Stimulated activated CD8-positive, alpha-beta memory T cell treated with anti-CD3 and anti-CD28 coated beads, Interleukin-15, amount 100 ng/mL, for 1 hour (primary cell): ENCODE data around the gene CFAP73.
"Not testable (repeated sequence)": the region's sequence is repeated elsewhere in the genome, so short reads cannot be mapped to it uniquely, and the experiment has no call there.

Experiments
- DNase-seq: peaks from one replicate; pipeline ENCODE4 v3.0.0-alpha.2; 2020; ENCODE audit warnings: low read depth

CFAP73 gene

DNA sequence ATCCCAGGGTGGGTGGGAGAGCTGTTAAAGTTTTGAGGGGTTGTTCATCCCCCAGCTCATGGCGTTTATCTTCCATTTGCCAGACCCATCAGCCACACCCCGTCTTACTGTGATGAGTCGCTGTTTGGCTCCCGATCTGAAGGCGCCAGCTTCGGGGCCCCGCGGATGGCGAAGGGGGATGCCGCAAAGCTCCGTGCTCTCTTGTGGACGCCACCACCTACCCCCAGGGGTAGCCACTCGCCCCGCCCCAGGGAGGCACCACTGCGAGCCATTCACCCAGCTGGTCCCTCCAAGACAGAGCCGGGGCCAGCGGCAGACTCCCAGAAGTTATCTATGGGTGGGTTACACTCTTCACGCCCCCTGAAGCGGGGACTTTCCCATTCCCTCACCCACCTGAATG is 41.7 kb downstream of the CFAP73 start:
- no peak for DNase-seq

GRCh38 chr12:113194971-113195391 is 45.5 kb downstream of the CFAP73 start:
- no peak for DNase-seq

DNA sequence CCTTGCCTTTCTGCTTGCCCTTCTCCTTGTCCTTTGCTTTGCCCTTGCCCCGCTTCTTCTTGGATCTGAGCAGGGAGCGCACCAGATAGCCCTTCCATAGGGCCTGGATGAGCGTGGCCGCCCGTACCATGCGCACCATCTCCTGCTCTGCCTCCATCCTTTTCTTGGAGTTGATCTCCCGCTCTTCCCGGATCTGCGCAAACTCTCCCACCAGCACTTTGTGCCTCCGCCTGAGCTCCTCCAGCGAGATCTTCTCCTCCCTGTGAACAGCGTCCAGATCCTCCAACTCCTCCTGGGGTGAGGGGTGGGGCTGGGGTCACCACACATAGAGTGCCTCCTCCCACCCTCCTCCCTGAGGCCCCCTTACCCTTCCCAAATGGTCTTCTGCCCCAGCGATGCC is 46.1 kb downstream of the CFAP73 start:
- no peak for DNase-seq

- no peak for DNase-seq
Observed at GRCh38 chr12:113196582-113196981, 47.1 kb downstream of the CFAP73 start.

DNA sequence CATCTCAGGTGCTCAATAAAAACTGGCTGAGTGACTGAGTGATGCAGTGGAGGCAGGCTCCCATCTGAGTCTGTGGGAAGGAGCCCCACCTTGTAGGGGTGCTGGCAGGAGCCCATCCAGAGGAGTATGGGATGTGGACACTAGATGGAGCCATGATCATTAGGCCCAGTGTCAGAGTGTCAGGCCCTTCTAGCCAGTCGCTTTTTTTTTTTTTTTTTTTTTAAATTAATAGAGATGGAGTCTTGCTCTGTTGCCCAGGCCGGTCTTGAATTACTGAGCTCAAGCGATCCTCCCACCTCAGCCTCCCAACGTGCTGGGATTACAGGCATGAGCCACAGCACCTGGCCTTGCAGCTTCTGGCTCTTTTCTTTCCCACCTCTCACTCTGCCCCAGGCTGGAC is 47.5 kb downstream of the CFAP73 start:
- peak; percentile 29 for DNase-seq

DNA sequence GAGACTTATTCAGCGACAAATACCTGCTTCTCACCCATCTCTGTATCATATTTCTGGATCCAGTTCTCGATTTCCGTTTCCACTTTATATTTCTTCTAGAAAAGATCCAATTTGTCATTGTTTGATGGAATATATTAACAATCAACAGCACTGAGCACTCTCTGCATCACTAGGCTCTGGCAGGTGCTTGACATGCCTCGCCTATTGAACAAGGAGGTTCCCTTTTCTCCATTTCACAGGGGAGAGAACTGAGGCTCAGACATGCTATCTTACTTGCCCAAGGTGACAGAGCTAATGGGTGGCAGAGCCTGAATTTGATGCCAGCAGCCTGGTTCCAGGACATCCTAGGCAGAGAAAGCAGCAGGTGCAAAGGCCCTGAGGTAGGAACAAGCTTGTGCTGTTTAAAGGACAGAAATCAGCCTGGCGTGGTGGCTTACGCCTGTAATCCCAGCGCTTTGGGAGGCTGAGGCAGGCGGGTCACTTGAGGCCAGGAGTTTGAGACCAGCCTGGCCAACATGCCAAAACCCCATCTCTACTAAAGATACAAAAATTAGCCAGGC is 48.1 kb downstream of the CFAP73 start:
- DNase-seq: no peak

DNA sequence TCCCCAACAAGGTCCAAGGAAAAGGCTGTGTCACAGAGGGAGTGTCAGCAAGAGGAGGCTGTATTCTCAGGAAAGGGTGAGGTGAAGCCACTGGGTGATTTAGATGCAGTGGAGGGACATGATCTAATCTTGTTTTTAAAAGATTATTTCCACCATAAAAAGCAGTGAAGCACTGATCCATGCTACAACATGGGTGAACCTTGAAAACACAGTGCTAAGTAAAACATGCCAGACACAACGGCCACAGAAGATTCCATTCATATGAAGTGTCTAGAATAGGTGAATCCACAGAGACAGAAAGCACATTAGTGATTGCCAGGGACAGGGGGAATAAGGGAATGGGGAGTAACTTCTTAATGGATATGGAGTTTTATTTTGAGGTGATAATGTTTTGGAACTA is 48.8 kb downstream of the CFAP73 start:
- no peak for DNase-seq

DNA sequence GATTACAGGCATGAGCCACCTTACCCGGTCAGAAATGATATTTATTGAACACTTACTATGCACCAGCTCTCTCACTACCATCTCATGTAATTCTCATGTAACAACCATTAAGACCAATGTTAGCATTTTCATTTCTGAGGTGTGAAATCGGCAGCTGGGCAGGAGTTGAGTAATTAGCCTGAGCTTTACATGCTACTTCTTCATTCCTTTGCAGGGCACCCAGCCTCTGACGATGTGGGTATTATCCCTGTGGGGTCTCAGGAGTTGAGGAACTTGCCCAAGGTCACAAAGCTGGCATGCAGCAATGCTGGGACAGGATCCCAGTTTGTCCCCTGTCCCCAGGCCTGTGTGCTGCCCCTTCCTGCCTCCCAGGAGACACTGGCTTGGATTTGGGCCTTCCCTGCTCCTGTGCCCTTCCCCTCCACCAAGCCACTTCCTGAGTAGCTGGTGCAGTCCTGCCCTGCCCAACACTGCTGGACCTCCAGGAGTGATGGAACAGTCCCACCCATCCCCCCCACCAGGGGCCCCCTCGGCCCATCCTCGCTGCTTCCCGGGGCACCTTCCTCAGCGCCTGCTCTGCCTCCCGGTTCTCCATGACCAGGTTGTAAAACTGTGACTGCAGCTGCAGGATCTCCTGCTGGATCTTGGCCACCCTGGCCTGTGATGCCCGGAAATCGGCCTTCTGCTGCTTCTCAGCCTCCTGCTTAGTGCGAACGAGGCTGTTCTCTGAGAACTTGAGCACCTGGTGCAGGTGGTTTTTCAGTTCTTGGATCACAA is 50.7 kb downstream of the CFAP73 start:
- DNase-seq: no peak

- DNase-seq: no peak
Observed at GRCh38 chr12:113201187-113202177, 52.0 kb downstream of the CFAP73 start.

DNA sequence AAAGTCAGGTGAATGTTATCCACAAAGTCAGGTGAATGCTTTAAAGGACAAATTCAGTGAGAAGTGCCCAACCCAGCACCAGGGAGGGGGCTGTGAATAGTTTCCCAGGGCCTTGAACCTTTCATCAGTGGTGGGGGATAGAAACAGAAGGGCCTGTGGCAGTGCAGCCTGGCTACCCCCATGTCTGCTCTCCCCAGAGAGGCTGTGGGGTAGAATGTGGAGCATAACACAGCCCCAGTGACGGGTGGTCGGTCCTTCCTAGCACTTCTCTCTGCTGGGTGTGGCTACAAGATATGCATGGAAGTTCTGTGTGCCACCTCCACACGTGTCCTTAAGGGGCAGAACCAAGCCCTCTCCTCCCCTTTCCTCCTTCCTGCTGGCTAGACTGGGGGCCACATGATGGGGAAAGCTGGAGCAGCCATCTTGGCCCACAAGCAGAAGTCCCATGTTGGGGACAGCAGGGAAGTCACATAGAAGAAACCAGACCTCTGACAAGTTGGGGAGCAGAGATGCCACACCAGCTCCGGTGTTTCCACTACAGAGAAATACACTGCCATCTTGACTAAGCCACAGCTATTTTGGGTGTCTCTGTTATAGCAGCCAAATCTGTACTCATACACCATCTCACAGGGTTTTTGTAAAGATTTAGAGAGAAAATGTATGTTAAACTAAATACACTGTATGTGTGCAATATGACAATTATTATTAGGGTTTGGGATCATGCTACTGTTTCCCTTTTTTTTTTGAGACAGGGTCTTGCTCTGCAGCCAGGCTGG is 53.0 kb downstream of the CFAP73 start:
- no peak for DNase-seq

GRCh38 chr12:113203852-113204760 is 54.6 kb downstream of the CFAP73 start:
- DNase-seq: no peak

DNA sequence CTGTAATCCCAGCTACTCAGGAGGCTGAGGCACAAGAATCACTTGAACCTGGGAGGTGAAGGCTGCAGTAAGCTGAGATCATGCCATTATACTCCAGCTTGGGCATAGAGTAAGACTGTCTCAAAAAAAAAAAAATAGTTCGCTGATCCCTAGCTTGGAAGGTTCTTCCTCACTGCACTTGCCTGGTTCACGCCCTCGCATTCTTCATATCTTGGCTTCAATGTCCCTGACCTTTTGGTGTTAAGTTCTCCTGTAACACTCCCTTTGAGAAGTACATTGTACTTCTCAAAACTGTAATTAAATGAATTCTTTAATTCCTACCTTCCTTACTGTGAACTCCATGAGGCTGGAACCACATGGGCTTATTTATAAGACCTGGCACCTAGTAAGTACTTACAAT is 55.3 kb downstream of the CFAP73 start:
- no peak for DNase-seq

DNA sequence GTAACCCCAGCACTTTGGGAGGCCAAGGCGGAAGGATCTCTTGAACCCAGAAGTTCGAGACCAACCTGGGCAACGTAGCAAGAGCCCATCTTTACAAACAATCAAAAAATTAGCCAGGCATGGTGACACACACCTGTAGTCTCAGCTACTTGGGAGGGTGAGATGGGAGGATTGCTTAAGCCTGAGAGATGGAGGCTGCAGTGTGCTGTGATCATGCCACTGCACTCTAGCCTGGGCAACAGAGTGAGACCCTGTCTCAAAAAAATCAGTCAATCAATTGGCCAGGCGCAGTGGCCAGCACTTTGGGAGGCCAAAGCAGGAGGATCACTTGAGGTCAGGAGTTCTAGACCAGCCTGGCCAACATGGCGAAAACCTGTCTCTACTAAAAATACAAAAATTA is 57.3 kb downstream of the CFAP73 start:
- DNase-seq: not testable (repeated sequence)

- DNase-seq: no peak
Observed at GRCh38 chr12:113207613-113208040, 58.1 kb downstream of the CFAP73 start.

DNA sequence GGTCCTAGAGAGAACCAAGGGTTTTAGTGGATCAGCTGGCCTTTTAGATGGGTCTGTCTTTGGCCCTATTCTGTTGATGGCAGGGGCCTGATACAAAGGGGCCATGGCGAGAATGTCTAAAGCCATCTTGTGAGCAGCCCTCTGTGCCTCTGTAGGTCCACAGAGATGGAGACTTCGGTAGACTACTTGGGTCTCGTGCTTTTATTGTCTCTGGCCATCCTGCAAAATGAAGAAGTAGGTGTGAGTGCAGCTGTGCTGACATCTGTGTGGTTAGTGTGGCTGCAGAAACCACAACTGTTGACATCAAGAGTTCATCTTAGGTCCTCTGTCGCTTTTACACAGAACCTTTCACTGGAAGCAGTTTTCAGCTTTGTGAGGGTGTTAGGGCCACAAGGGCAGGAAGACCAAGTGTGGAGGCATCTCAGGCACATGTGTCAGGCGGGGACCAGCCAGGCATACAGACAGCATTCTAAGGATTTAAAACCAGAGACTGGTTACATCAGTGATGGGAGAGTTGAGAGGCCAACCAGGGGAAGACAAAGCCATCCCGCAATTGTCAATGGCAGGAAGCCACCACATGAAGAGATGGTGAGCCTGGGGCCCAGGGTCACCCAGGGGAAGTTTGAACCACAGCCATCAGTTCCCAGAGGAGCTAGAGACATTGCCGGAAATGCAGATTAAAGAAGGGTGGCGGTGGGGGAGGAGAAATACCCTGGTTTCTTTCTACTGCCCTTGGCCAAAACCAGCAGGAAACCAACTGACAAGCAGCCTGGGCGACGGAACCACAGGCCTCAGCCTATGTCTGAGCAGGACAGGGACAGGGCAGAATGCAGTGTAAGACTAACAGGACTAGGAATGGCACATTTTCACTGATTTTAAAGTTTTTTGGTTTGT is 58.8 kb downstream of the CFAP73 start:
- DNase-seq: no peak
